ENCODE data around the gene PPIF. TPM values are rescaled to one million over a fixed set of nuclear protein-coding genes. Genes with fewer than 3 reads are reported as not detected.

Gene PPIF
- polyA plus RNA-seq, 1 donor (not counting 4 experiments of a cell fraction or from before 2014, with no cell fraction given), result 71.3 TPM

DNA sequence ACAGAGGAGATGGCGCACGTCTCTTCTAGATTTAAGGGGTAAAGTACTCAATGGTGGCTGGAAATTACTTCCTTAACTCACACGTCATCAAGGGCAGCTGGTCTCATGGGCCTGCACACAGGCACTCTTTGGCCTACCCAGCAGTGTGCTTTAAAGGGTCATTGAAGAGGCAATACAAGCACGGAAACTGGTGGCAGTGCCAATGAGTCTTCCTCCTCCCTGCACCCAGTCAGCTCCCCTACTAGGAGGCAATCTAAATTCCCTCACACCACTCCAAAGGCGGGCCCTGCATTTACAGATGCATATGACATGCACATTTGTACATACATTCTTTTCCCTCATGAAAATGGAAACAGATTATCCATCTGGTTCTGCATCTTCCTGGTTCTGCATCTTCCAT lies 47.4 kb downstream of the PPIF start:
- TF ChIP-seq, protein P1, sequence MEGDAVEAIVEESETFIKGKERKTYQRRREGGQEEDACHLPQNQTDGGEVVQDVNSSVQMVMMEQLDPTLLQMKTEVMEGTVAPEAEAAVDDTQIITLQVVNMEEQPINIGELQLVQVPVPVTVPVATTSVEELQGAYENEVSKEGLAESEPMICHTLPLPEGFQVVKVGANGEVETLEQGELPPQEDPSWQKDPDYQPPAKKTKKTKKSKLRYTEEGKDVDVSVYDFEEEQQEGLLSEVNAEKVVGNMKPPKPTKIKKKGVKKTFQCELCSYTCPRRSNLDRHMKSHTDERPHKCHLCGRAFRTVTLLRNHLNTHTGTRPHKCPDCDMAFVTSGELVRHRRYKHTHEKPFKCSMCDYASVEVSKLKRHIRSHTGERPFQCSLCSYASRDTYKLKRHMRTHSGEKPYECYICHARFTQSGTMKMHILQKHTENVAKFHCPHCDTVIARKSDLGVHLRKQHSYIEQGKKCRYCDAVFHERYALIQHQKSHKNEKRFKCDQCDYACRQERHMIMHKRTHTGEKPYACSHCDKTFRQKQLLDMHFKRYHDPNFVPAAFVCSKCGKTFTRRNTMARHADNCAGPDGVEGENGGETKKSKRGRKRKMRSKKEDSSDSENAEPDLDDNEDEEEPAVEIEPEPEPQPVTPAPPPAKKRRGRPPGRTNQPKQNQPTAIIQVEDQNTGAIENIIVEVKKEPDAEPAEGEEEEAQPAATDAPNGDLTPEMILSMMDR (optimal IDR thresholded peaks at IDR 0.05 in 1 of 3, IDR thresholded peaks at IDR 0.05 in 1 of 3, conservative IDR thresholded peaks at IDR 0.05 in 1 of 3; ENCODE audit: extremely low read depth in 1 of 3, insufficient read depth in 2 of 3, low read length in 3 of 3), result no peak
- TF ChIP-seq EZH2 (IDR thresholded peaks at IDR 0.05; ENCODE audit: low read length), result no peak
- Histone ChIP-seq H3K9me3 (ENCODE audit: control insufficient read depth, low read depth, low read length) (no peaks in the 10 kb centered on the region), H3K79me2 (ENCODE audit: control insufficient read depth, insufficient read depth, low read length) (no peaks in the 10 kb centered on the region), H3K4me1 (ENCODE audit: control insufficient read depth, extremely low read depth, insufficient read depth, low read length) (no peaks in the 10 kb centered on the region), H3K9me1 (ENCODE audit: control insufficient read depth, extremely low read depth, insufficient read depth, low read length) (no peaks in the 10 kb centered on the region), H4K20me1 (ENCODE audit: control insufficient read depth, extremely low read depth, insufficient read depth, low read length) (no peaks in the 10 kb centered on the region), H2AFZ (ENCODE audit: control insufficient read depth, low read length) (no peak overlapping the region), H3K9ac (ENCODE audit: control insufficient read depth, extremely low read depth, insufficient read depth, low read length) (no peak overlapping the region), H3K27me3 (ENCODE audit: control insufficient read depth, extremely low read depth, insufficient read depth, low read length) (no peaks in the 10 kb centered on the region), H3K4me3 (ENCODE audit: control insufficient read depth in 2 of 3, extremely low read depth in 1 of 3, insufficient read depth in 2 of 3, low read depth in 1 of 3, low read length in 3 of 3) (no peak overlapping the region), H3K36me3 (ENCODE audit: control insufficient read depth in 2 of 2, extremely low read depth in 1 of 2, insufficient read depth in 2 of 2, low read length in 2 of 2) (no peaks in the 10 kb centered on the region), H3K4me2 (ENCODE audit: control insufficient read depth, extremely low read depth, insufficient read depth, low read depth, low read length) (no peak overlapping the region), H3K27ac (ENCODE audit: control insufficient read depth, insufficient read depth, low read length) (no peak overlapping the region)
- FAIRE-seq, result no peak
- dilution Hi-C loops (cut with MboI; ENCODE audit: extremely low pct_ligation_motif_present, low sequenced_read_pairs), result no loop called here
- DNase-seq (ENCODE audit: low read depth, low spot score), result no peak

DNA sequence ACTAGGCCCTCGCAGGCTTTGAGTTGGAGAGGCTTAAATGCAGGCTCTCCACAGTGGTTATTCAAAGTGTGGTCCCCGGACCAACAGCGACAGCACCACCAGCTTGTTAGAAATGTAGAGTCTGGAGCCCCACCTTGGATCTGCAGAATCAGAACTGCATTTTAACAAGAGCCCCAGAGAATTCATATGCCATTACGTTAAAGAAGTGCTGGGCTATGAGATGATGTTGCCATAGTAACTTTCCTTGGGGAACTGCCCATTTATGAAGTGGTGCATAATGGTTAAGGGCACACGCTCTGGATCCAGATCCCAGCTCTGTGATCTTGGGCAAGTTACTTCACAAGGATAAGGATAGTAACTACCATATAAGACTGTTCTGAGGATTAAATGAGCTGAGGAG lies 49.3 kb downstream of the PPIF start:
- no peak for TF ChIP-seq EZH2 (IDR thresholded peaks at IDR 0.05; ENCODE audit: low read length)
- TF ChIP-seq, protein P1 (optimal IDR thresholded peaks at IDR 0.05 in 1 of 3, IDR thresholded peaks at IDR 0.05 in 1 of 3, conservative IDR thresholded peaks at IDR 0.05 in 1 of 3; ENCODE audit: extremely low read depth in 1 of 3, insufficient read depth in 2 of 3, low read length in 3 of 3), result no peak
- Histone ChIP-seq H3K9me3 (ENCODE audit: control insufficient read depth, low read depth, low read length) (no peaks in the 10 kb centered on the region), H3K9ac (ENCODE audit: control insufficient read depth, extremely low read depth, insufficient read depth, low read length) (no peak overlapping the region), H3K27me3 (ENCODE audit: control insufficient read depth, extremely low read depth, insufficient read depth, low read length) (no peaks in the 10 kb centered on the region), H3K9me1 (ENCODE audit: control insufficient read depth, extremely low read depth, insufficient read depth, low read length) (no peaks in the 10 kb centered on the region), H4K20me1 (ENCODE audit: control insufficient read depth, extremely low read depth, insufficient read depth, low read length) (no peaks in the 10 kb centered on the region), H3K4me1 (ENCODE audit: control insufficient read depth, extremely low read depth, insufficient read depth, low read length) (no peaks in the 10 kb centered on the region), H3K27ac (ENCODE audit: control insufficient read depth, insufficient read depth, low read length) (no peak overlapping the region), H3K36me3 (ENCODE audit: control insufficient read depth in 2 of 2, extremely low read depth in 1 of 2, insufficient read depth in 2 of 2, low read length in 2 of 2) (no peaks in the 10 kb centered on the region), H3K79me2 (ENCODE audit: control insufficient read depth, insufficient read depth, low read length) (no peaks in the 10 kb centered on the region), H3K4me2 (ENCODE audit: control insufficient read depth, extremely low read depth, insufficient read depth, low read depth, low read length) (no peak overlapping the region), H3K4me3 (ENCODE audit: control insufficient read depth in 2 of 3, extremely low read depth in 1 of 3, insufficient read depth in 2 of 3, low read depth in 1 of 3, low read length in 3 of 3) (no peak overlapping the region), H2AFZ (ENCODE audit: control insufficient read depth, low read length) (no peak overlapping the region)
- FAIRE-seq, result no peak
- no peak for DNase-seq (ENCODE audit: low read depth, low spot score)
- dilution Hi-C loops (cut with MboI; ENCODE audit: extremely low pct_ligation_motif_present, low sequenced_read_pairs), result no loop called here

Data from keratinocyte (primary cell).